K562 (cell line): ENCODE data around the gene ROBO1. TPM values are rescaled to one million over a fixed set of nuclear protein-coding genes. Genes with fewer than 3 reads are reported as not detected.

Experiments used
- ATAC-seq: fragments of 200-7000 bp; cut with Tn5 transposase; 3 replicates; pipeline ENCODE4 v1.9.1; 2020; ENCODE audit warnings: moderate library complexity
- BruUV-seq: library from RNA; stranded (reverse); fragments of 400-500 nt; replicated peaks from 2 replicates; lab custom pipeline; 2021; lab: Mats Ljungman, UMichigan
- CTCF ChIA-PET: fragments of 300-600 bp; formaldehyde crosslinking; extraction: SDS; loops from one replicate; lab custom pipeline; 2021; ENCODE audit warnings: low intra/inter-chr PET ratio; lab: Yijun Ruan, JAX
- POLR2A ChIA-PET: fragments of 300-600, 350-650 bp; sonication (Branson Sonifier 250); formaldehyde crosslinking; extraction: SDS; loops from one replicate; lab custom pipeline; 2021; ENCODE audit warnings: antibody characterized with exemption, inconsistent platforms; lab: Yijun Ruan, JAX
- DNase-seq, 4 experiments: peaks; one replicate each; pipeline versions ENCODE4 v3.0.0 to v3.0.0-alpha.2; 2011 to 2018; ENCODE audit warnings: low spot score in 3 of 4, mixed read lengths in 3 of 4; ENCODE audit errors: extremely low read depth in 1 of 4
- FAIRE-seq: peaks from 2 replicates; lab custom pipeline; 2011; peaks lifted over from hg19 to GRCh38; lab: Jason Lieb, UNC
- H2AFZ ChIP-seq: 2 replicates; pipeline ENCODE4 v1.6.0; 2011; ENCODE audit warnings: low read depth, low read length, control low read depth, inconsistent platforms
- H3K27ac ChIP-seq: fragments of 200-600 bp; 3 replicates; pipeline ENCODE4 v1.8.0; 2011; ENCODE audit warnings: low read depth, mild to moderate bottlenecking, control low read depth, inconsistent platforms, low read length, moderate library complexity, mixed read lengths; ENCODE audit errors: extremely low read depth
- H3K27me3 ChIP-seq, 2 experiments: fragments of 300-600 bp in 1 of 2; 2 replicates in 1 of 2; 3 replicates in 1 of 2; pipeline versions ENCODE4 v1.6.0 to v1.8.0; 2011; ENCODE audit warnings: inconsistent platforms in 2 of 2, low read length in 2 of 2, mild to moderate bottlenecking in 1 of 2, mixed read lengths in 1 of 2, moderate library complexity in 1 of 2; ENCODE audit not compliant: control insufficient read depth in 2 of 2, insufficient read depth in 2 of 2
- H3K36me3 ChIP-seq: fragments of 300-600 bp; 3 replicates; pipeline ENCODE4 v1.8.0; 2011; ENCODE audit warnings: mild to moderate bottlenecking, low read length, inconsistent platforms; ENCODE audit not compliant: control insufficient read depth, insufficient read depth
- H3K4me1 ChIP-seq, 2 experiments: fragments of 200-600 bp in 1 of 2; replicated peaks in 1 of 2; 2 replicates in 1 of 2; 3 replicates in 1 of 2; pipeline versions ENCODE4 v1.5.1 to v1.8.0; 2011; ENCODE audit warnings: inconsistent platforms in 2 of 2, low read length in 2 of 2, mild to moderate bottlenecking in 1 of 2, mixed read lengths in 1 of 2, moderate library complexity in 1 of 2; ENCODE audit not compliant: control insufficient read depth in 2 of 2, insufficient read depth in 2 of 2
- H3K4me2 ChIP-seq: 2 replicates; pipeline ENCODE4 v1.6.1; 2011; ENCODE audit warnings: low read length, control low read depth, inconsistent platforms, mixed read lengths; ENCODE audit not compliant: insufficient read depth
- H3K4me3 ChIP-seq: fragments of 200-600 bp; sonication (generic), shearing (Covaris generic); 2 replicates; pipeline ENCODE4 v1.5.1; 2016; ENCODE audit warnings: control low read depth, inconsistent platforms
- H3K79me2 ChIP-seq: fragments of 200-600 bp; 3 replicates; pipeline ENCODE4 v1.8.0; 2011; ENCODE audit warnings: low read length, inconsistent platforms; ENCODE audit not compliant: control insufficient read depth, insufficient read depth
- H3K9ac ChIP-seq, 2 experiments: 2 replicates each; pipeline versions ENCODE4 v1.6.0 to v1.6.1; 2011; ENCODE audit warnings: low read depth in 2 of 2, low read length in 2 of 2, control low read depth in 1 of 2, inconsistent platforms in 1 of 2, mild to moderate bottlenecking in 1 of 2, mixed read lengths in 1 of 2; ENCODE audit not compliant: insufficient read depth in 1 of 2
- H3K9me1 ChIP-seq: one replicate; pipeline ENCODE4 v1.6.0; 2011; ENCODE audit warnings: inconsistent platforms, mild to moderate bottlenecking, low read length, moderate library complexity; ENCODE audit not compliant: control insufficient read depth, insufficient read depth
- H3K9me3 ChIP-seq: replicated peaks from 2 replicates; pipeline ENCODE4 v1.5.1; 2011; ENCODE audit warnings: low read depth, low read length, inconsistent platforms; ENCODE audit not compliant: control insufficient read depth, insufficient read depth
- H4K20me1 ChIP-seq: replicated peaks from 2 replicates; pipeline ENCODE4 v1.6.1; 2011; ENCODE audit warnings: low read length, inconsistent platforms, mixed read lengths; ENCODE audit not compliant: control insufficient read depth, insufficient read depth
- ELF2 ChIP-seq: fragments of 250-450 bp; sonication (Bioruptor Pico); IDR thresholded peaks from 2 replicates; pipeline ENCODE4 v1.5.0; 2021; ENCODE audit warnings: mild to moderate bottlenecking
- FOXK2 ChIP-seq, 2 experiments: fragments of 450-650 bp; IDR thresholded peaks in 1 of 2; conservative IDR thresholded peaks in 1 of 2; 2 replicates each; pipeline ENCODE4 v1.6.1; 2016; ENCODE audit warnings: low read depth in 2 of 2, mild to moderate bottlenecking in 1 of 2
- WGBS: fragments of 100-300 bp; shearing (Covaris generic); methylation state at CpG from one replicate; pipeline ENCODE4 v1.1.6; 2016; ENCODE audit warnings: low coverage, mixed read lengths; ENCODE audit not compliant: insufficient coverage; ENCODE audit errors: missing lambda C conversion rate; 5-methylcytosine and 5-hydroxymethylcytosine counted together
- in situ Hi-C: fragments of 300-500 bp; cut with MboI; formaldehyde crosslinking; loops from 4 replicates; pipeline ENCODE4 v1.15.0; 2018; ENCODE audit warnings: inconsistent platforms, mixed read lengths
- intact Hi-C: fragments of 100-400 bp; cut with micrococcal nuclease; formaldehyde crosslinking; loops from 2 replicates; pipeline ENCODE4 v1.14.2; 2022
- polyA plus RNA-seq, 8 experiments: library from polyadenylated mRNA; depleted of rRNA in 4 of 8; stranded (reverse) in 5 of 8; unstranded in 3 of 8; fragments of >200 nt; fragmentation: Nextera tagmentation in 2 of 8; fragmentation: Illumina TruSeq in 1 of 8; extraction: Ambion mirVana in 2 of 8; extraction: Trizol in 1 of 8; gene quantifications; 2 replicates each; pipeline versions ENCODE4 v1.2.1 to v1.2.3, GENCODE V29; 2011 to 2014; ENCODE audit warnings: inconsistent platforms in 1 of 8, missing spikeins in 1 of 8
- total RNA-seq, 7 experiments: library from RNA; depleted of rRNA in 6 of 7; stranded (reverse); fragments of >200 nt in 6 of 7; fragmentation: Illumina TruSeq in 2 of 7; extraction: Trizol in 2 of 7; gene quantifications; 2 replicates each; pipeline versions ENCODE4 v1.2.1 to v1.2.3, GENCODE V29; 2011 to 2021; ENCODE audit warnings: low replicate concordance in 1 of 7
- TF ChIP-seq, protein P1 (sequence below): fragments of 450-650 bp; IDR thresholded peaks from 2 replicates; pipeline ENCODE4 v1.6.1; 2016; ENCODE audit warnings: low read depth
- TF ChIP-seq, protein P2 (sequence below): fragments of 250-450 bp; sonication (Bioruptor Pico); IDR thresholded peaks from 2 replicates; pipeline ENCODE4 v1.9.0; 2021; ENCODE audit warnings: mild to moderate bottlenecking, inconsistent platforms
- TF ChIP-seq, protein P3 (sequence below): sonication (generic); formaldehyde crosslinking; IDR thresholded peaks from 2 replicates; pipeline ENCODE4 v1.8.0; 2022; ENCODE audit warnings: mild to moderate bottlenecking, missing genetic modification reagents
- TF ChIP-seq, protein P4 (sequence below), 3 experiments: fragments of 200-800 bp in 1 of 3; fragments of 250-450 bp in 1 of 3; fragments of 450-650 bp in 1 of 3; sonication (Bioruptor Pico) in 1 of 3; sonication (Bioruptor generic) in 1 of 3; formaldehyde crosslinking in 1 of 3; IDR thresholded peaks; 2 replicates each; pipeline versions ENCODE4 v1.6.1 to v1.8.0; 2016 to 2022; ENCODE audit warnings: mild to moderate bottlenecking in 2 of 3, missing genetic modification characterization in 2 of 3, missing compliant biosample characterization in 1 of 3, moderate library complexity in 1 of 3

Gene ROBO1
- total and polyA plus RNA-seq, 9 of the 15 experiments (the other 6 are each of a cell fraction or from before 2014, with no cell fraction given), result 0.01 to 0.53 (median 0.17) TPM; not detected in 5

DNA sequence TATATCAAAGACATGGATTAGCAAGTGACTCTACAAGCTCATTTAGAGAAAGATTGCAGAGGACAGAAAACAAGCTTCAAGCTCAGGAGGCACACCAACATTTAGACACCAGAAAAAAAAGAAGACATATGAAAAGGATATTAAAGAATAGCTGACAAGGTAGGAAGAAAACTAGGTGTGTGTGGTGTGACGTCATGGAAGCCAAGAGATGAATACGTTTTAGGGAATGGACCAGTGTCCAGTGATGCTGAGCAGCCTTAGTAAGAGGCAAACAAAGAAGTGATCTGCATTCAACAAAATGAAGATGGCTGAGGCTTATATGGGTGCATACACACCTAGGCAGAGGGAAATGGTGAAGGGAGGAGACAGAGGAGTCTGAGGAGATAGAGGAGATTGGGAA is 377.4 kb downstream of the ROBO1 start:
- no peak for DNase-seq
- no peak for FAIRE-seq
- H4K20me1 ChIP-seq, result no peaks in the 10 kb centered on the region
- H3K9ac ChIP-seq, result no peak overlapping the region
- no peak overlapping the region for H2AFZ ChIP-seq
- H3K9me1 ChIP-seq, result no peaks in the 10 kb centered on the region
- in situ Hi-C loops (no loop called here), intact Hi-C loops (no loop called here)
- CTCF ChIA-PET, result no interaction called here
- H3K4me1 ChIP-seq, result no peaks in the 10 kb centered on the region
- H3K4me3 ChIP-seq, result no peak overlapping the region
- no TSS peak for BruUV-seq
- no peaks in the 10 kb centered on the region for H3K27me3 ChIP-seq
- H3K9me3 ChIP-seq, result no peaks in the 10 kb centered on the region
- no peak overlapping the region for H3K4me2 ChIP-seq
- WGBS, result 6% methylated on average over 2 of the region's 2 CpGs
- POLR2A ChIA-PET, result no interaction called here
- H3K36me3 ChIP-seq, result no peaks in the 10 kb centered on the region
- H3K27ac ChIP-seq, result no peak overlapping the region
- ATAC-seq, result no peak
- H3K79me2 ChIP-seq, result no peaks in the 10 kb centered on the region
- TF ChIP-seq, protein P1, sequence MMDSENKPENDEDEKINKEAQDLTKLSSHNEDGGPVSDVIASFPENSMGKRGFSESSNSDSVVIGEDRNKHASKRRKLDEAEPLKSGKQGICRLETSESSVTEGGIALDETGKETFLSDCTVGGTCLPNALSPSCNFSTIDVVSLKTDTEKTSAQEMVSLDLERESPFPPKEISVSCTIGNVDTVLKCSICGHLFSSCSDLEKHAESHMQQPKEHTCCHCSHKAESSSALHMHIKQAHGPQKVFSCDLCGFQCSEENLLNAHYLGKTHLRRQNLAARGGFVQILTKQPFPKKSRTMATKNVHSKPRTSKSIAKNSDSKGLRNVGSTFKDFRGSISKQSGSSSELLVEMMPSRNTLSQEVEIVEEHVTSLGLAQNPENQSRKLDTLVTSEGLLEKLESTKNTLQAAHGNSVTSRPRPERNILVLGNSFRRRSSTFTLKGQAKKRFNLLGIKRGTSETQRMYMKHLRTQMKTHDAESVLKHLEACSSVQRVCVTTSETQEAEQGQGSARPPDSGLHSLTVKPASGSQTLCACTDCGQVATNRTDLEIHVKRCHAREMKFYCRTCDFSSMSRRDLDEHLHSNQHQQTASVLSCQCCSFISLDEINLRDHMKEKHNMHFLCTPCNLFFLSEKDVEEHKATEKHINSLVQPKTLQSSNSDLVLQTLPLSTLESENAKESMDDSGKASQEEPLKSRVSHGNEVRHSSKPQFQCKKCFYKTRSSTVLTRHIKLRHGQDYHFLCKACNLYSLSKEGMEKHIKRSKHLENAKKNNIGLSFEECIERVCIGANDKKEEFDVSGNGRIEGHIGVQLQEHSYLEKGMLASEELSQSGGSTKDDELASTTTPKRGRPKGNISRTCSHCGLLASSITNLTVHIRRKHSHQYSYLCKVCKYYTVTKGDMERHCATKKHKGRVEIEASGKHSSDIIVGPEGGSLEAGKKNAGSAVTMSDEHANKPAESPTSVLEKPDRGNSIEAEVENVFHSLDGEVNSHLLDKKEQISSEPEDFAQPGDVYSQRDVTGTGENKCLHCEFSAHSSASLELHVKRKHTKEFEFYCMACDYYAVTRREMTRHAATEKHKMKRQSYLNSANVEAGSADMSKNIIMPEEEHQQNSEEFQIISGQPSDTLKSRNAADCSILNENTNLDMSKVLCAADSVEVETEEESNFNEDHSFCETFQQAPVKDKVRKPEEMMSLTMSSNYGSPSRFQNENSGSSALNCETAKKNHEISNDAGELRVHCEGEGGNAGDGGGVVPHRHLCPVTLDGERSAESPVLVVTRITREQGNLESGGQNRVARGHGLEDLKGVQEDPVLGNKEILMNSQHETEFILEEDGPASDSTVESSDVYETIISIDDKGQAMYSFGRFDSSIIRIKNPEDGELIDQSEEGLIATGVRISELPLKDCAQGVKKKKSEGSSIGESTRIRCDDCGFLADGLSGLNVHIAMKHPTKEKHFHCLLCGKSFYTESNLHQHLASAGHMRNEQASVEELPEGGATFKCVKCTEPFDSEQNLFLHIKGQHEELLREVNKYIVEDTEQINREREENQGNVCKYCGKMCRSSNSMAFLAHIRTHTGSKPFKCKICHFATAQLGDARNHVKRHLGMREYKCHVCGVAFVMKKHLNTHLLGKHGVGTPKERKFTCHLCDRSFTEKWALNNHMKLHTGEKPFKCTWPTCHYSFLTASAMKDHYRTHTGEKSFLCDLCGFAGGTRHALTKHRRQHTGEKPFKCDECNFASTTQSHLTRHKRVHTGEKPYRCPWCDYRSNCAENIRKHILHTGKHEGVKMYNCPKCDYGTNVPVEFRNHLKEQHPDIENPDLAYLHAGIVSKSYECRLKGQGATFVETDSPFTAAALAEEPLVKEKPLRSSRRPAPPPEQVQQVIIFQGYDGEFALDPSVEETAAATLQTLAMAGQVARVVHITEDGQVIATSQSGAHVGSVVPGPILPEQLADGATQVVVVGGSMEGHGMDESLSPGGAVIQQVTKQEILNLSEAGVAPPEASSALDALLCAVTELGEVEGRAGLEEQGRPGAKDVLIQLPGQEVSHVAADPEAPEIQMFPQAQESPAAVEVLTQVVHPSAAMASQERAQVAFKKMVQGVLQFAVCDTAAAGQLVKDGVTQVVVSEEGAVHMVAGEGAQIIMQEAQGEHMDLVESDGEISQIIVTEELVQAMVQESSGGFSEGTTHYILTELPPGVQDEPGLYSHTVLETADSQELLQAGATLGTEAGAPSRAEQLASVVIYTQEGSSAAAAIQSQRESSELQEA, result no peak
- TF ChIP-seq ELF2 (CRISPR knock-in tag) (no peak), FOXK2 (conservative IDR thresholded peaks at IDR 0.05 in 1 of 2, IDR thresholded peaks at IDR 0.05 in 1 of 2; ENCODE audit: low read depth in 2 of 2) (no peak)
- TF ChIP-seq, protein P2, sequence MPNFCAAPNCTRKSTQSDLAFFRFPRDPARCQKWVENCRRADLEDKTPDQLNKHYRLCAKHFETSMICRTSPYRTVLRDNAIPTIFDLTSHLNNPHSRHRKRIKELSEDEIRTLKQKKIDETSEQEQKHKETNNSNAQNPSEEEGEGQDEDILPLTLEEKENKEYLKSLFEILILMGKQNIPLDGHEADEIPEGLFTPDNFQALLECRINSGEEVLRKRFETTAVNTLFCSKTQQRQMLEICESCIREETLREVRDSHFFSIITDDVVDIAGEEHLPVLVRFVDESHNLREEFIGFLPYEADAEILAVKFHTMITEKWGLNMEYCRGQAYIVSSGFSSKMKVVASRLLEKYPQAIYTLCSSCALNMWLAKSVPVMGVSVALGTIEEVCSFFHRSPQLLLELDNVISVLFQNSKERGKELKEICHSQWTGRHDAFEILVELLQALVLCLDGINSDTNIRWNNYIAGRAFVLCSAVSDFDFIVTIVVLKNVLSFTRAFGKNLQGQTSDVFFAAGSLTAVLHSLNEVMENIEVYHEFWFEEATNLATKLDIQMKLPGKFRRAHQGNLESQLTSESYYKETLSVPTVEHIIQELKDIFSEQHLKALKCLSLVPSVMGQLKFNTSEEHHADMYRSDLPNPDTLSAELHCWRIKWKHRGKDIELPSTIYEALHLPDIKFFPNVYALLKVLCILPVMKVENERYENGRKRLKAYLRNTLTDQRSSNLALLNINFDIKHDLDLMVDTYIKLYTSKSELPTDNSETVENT (CRISPR knock-in tag), result no peak
- TF ChIP-seq, protein P3, sequence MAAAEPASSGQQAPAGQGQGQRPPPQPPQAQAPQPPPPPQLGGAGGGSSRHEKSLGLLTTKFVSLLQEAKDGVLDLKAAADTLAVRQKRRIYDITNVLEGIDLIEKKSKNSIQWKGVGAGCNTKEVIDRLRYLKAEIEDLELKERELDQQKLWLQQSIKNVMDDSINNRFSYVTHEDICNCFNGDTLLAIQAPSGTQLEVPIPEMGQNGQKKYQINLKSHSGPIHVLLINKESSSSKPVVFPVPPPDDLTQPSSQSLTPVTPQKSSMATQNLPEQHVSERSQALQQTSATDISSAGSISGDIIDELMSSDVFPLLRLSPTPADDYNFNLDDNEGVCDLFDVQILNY (CRISPR knock-in tag), result no peak
- TF ChIP-seq, protein P4, sequence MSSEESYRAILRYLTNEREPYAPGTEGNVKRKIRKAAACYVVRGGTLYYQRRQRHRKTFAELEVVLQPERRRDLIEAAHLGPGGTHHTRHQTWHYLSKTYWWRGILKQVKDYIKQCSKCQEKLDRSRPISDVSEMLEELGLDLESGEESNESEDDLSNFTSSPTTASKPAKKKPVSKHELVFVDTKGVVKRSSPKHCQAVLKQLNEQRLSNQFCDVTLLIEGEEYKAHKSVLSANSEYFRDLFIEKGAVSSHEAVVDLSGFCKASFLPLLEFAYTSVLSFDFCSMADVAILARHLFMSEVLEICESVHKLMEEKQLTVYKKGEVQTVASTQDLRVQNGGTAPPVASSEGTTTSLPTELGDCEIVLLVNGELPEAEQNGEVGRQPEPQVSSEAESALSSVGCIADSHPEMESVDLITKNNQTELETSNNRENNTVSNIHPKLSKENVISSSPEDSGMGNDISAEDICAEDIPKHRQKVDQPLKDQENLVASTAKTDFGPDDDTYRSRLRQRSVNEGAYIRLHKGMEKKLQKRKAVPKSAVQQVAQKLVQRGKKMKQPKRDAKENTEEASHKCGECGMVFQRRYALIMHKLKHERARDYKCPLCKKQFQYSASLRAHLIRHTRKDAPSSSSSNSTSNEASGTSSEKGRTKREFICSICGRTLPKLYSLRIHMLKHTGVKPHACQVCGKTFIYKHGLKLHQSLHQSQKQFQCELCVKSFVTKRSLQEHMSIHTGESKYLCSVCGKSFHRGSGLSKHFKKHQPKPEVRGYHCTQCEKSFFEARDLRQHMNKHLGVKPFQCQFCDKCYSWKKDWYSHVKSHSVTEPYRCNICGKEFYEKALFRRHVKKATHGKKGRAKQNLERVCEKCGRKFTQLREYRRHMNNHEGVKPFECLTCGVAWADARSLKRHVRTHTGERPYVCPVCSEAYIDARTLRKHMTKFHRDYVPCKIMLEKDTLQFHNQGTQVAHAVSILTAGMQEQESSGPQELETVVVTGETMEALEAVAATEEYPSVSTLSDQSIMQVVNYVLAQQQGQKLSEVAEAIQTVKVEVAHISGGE (CRISPR knock-in tag; IDR thresholded peaks at IDR 0.05), result no peak
